ENCODE results near the gene IRF7. TPM values are rescaled to one million over a fixed set of nuclear protein-coding genes. Genes with fewer than 3 reads are reported as not detected.
A peak's percentile ranks its signal among the peaks of the same experiment; 100 is the strongest.

IRF7 gene
- total and polyA plus RNA-seq, 4 experiments from 2014 or later, result 20.8 to 76.6 (median 52.5) TPM

- no peaks in the 10 kb centered on the region for H3K9me3 ChIP-seq (ENCODE audit: control insufficient read depth in 1 of 2, low read length in 2 of 2)
- ChIA-PET CTCF (ENCODE audit: partially characterized antibody) (no interaction called here), POLR2A (ENCODE audit: partially characterized antibody) (interaction anchor here (1.6 kb wide), 1 partner anchor 19 kb away, joined by 3 read pairs; no protein-coding TSS in a partner anchor)
- Mint-ChIP-seq H3K27ac (peak overlapping the region in 1 of 7 donors; percentile 43), H3K36me3 (peaks cover 7 to 18% of the 10 kb centered on the region in 2 donors), H3K27me3 (peaks cover 0 to 4% of the 10 kb centered on the region in 2 donors), H3K4me3 (peak overlapping the region in 5 of 8 donors; percentile 36 to 64 (median 53)), H3K4me1 (peaks cover 26 to 51% (median 37%) of the 10 kb centered on the region in 4 donors), H3K9me3 (no peaks in the 10 kb centered on the region)
- no peak overlapping the region for H3K4me3 ChIP-seq (ENCODE audit: low read length in 2 of 2)
- H3K27ac ChIP-seq (ENCODE audit: low read depth, low read length), result no peak overlapping the region
- DNase-seq, result peak in 1 of 5 donors; percentile 24
- no peaks in the 10 kb centered on the region for H3K27me3 ChIP-seq (ENCODE audit: insufficient read depth, low read length)
- peaks cover 19% of the 10 kb centered on the region for H3K36me3 ChIP-seq (ENCODE audit: insufficient read depth, low read length)
- intact Hi-C loops (cut with micrococcal nuclease), result no loop called here
- H3K4me1 ChIP-seq (ENCODE audit: insufficient read depth, low read length), result peaks cover 40% of the 10 kb centered on the region
These were observed 35.7 kb downstream of the IRF7 start for GRCh38 chr11:579830-580601.

DNA sequence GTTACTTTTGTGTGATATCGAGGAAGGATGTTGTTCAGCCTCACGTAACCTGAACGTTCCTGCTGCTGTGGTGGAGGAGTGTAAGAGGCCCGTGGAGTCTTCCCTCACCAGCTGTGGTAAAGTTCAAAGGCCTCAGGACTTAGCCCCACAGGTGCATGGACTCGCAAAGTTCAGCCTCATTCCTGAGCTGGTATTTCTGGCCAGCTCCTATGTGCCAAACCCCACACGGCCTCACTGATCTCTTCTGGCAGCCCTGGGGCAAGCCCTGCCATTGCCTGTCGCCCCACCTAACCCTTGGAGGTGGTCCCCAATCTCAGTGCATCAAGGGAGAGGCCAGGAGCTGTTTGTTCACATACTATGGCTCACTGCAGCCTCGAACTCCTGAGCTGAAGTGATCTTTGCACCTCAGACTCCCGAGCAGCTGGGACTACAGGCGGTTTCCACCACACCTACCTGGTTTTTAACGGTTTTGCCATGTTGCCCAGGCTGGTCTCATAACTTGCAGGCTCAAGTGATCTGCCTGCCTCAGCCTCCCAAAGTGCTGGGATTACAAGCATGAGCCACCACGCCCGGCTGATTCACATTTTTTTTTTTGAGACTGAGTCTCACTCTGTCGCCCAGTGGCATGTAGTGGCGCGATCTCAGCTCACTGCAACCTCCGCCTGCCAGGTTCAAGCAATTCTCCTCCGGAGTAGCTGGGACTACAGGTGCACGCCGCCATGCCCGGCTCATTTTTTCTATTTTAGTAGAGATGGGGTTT, 37.3 kb downstream of the IRF7 start:
- H3K4me1 Mint-ChIP-seq, result peaks cover 35 to 62% (median 48%) of the 10 kb centered on the region in 4 donors
- peak overlapping the region in 5 of 7 donors; percentile 31 to 84 (median 79) for H3K27ac Mint-ChIP-seq
- H3K9me3 ChIP-seq (ENCODE audit: control insufficient read depth in 1 of 2, low read length in 2 of 2), result no peaks in the 10 kb centered on the region
- peaks cover 54% of the 10 kb centered on the region for H3K4me1 ChIP-seq (ENCODE audit: insufficient read depth, low read length)
- peak overlapping the region; percentile 75 for H3K27ac ChIP-seq (ENCODE audit: low read depth, low read length)
- peak in 1 of 5 donors; percentile 0 for DNase-seq
- H3K4me3 ChIP-seq (ENCODE audit: low read length in 2 of 2), result no peak overlapping the region
- H3K27me3 ChIP-seq (ENCODE audit: insufficient read depth, low read length), result no peaks in the 10 kb centered on the region
- H3K36me3 ChIP-seq (ENCODE audit: insufficient read depth, low read length), result peaks cover 9% of the 10 kb centered on the region
- peaks cover 7 to 14% of the 10 kb centered on the region in 2 donors for H3K36me3 Mint-ChIP-seq
- ChIA-PET CTCF (ENCODE audit: partially characterized antibody) (interaction anchor here (1.1 to 1.3 kb wide), 2 partner anchors 23 to 148 kb away, joined by 3 to 4 read pairs; no protein-coding TSS in a partner anchor), POLR2A (ENCODE audit: partially characterized antibody) (interaction anchor here (0.8 to 2.5 kb wide), 6 partner anchors 10 to 117 kb away, joined by 3 to 15 read pairs (median 3); partner anchors contain the start of genes DEAF1 and TMEM80)
- peaks cover 0 to 11% of the 10 kb centered on the region in 2 donors for H3K27me3 Mint-ChIP-seq
- intact Hi-C loops (cut with micrococcal nuclease), result no loop called here
- H3K9me3 Mint-ChIP-seq, result no peaks in the 10 kb centered on the region
- peak overlapping the region; percentile 60 to 92 (median 86) for H3K4me3 Mint-ChIP-seq

GRCh38 chr11:577611-577894, 38.2 kb downstream of the IRF7 start:
- intact Hi-C loops (cut with micrococcal nuclease), result no loop called here
- ChIA-PET POLR2A (ENCODE audit: partially characterized antibody) (interaction anchor here (0.8 to 3.3 kb wide), 8 partner anchors 9 to 118 kb away, joined by 3 to 36 read pairs (median 4); partner anchors contain the start of genes DEAF1, HRAS, LRRC56 and TMEM80), CTCF (ENCODE audit: partially characterized antibody) (interaction anchor here (1.1 kb wide), 1 partner anchor 23 kb away, joined by 4 read pairs; no protein-coding TSS in a partner anchor)
- Mint-ChIP-seq H3K4me3 (peak overlapping the region; percentile 84 to 92 (median 86)), H3K27ac (peak overlapping the region; percentile 41 to 92 (median 84)), H3K9me3 (no peaks in the 10 kb centered on the region), H3K27me3 (peaks cover 0 to 11% of the 10 kb centered on the region in 2 donors), H3K36me3 (peaks cover 7 to 14% of the 10 kb centered on the region in 2 donors), H3K4me1 (peaks cover 35 to 62% (median 48%) of the 10 kb centered on the region in 4 donors)
- Histone ChIP-seq H3K36me3 (ENCODE audit: insufficient read depth, low read length) (peaks cover 6% of the 10 kb centered on the region), H3K4me1 (ENCODE audit: insufficient read depth, low read length) (peaks cover 58% of the 10 kb centered on the region), H3K9me3 (ENCODE audit: control insufficient read depth in 1 of 2, low read length in 2 of 2) (no peaks in the 10 kb centered on the region), H3K4me3 (ENCODE audit: low read length in 2 of 2) (peak overlapping the region; percentile 76 to 85), H3K27ac (ENCODE audit: low read depth, low read length) (peak overlapping the region; percentile 75), H3K27me3 (ENCODE audit: insufficient read depth, low read length) (no peaks in the 10 kb centered on the region)
- DNase-seq, result peak in 1 of 5 donors; percentile 19

DNA sequence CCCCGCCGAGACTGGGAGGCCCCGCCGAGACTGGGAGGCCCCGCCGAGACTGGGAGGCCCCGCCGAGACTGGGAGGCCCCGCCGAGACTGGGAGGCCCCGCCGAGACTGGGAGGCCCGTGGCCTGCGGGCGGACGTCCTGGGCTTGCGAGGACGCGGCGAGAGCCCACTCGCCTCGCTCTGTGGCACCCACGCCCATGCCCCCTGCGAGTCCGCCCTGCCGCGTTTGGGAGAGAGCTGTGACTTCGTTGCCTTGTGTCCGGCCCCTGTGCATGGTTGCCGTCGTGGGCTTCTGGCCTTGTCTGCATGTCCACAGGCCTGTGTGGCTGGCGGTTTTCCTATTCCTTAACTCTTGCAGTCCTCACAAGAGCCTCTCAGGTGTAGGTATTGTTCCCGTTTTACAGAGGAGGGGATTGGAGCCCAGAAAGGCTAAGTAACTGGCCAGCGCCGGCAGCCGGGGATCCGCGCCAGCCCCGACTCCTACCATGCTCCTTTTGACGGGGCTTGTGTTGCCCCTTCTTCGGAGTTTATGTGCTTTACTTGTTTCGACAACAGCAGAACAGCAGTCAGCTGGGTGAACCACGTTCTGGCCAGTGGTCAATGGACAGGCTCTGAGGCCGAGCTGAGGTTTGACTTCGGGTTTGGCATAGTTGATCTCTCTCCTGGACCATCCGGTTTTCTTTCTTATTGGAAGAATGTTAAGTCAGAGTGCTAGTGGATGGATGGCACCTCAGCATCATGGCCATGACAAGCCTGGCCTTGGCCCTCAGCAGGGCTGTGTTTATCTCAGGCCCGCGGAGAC, 38.7 kb downstream of the IRF7 start:
- Histone ChIP-seq H3K4me1 (ENCODE audit: insufficient read depth, low read length) (peaks cover 58% of the 10 kb centered on the region), H3K9me3 (ENCODE audit: control insufficient read depth in 1 of 2, low read length in 2 of 2) (no peaks in the 10 kb centered on the region), H3K4me3 (ENCODE audit: low read length in 2 of 2) (peak overlapping the region; percentile 76 to 85), H3K27me3 (ENCODE audit: insufficient read depth, low read length) (no peaks in the 10 kb centered on the region), H3K27ac (ENCODE audit: low read depth, low read length) (peak overlapping the region; percentile 75), H3K36me3 (ENCODE audit: insufficient read depth, low read length) (peaks cover 5% of the 10 kb centered on the region)
- peak overlapping the region; percentile 84 to 92 (median 86) for H3K4me3 Mint-ChIP-seq
- ChIA-PET CTCF (ENCODE audit: partially characterized antibody) (interaction anchor here (1.1 to 1.4 kb wide), 2 partner anchors 22 kb away, joined by 4 to 7 read pairs; no protein-coding TSS in a partner anchor), POLR2A (ENCODE audit: partially characterized antibody) (interaction anchor here (0.7 to 3.3 kb wide), 14 partner anchors 10 to 370 kb away, joined by 3 to 36 read pairs (median 8); partner anchors contain the start of genes BET1L, DEAF1, HRAS and LMNTD2)
- DNase-seq, result peak in 1 of 5 donors; percentile 45
- H3K27ac Mint-ChIP-seq, result peak overlapping the region; percentile 41 to 92 (median 84)
- H3K4me1 Mint-ChIP-seq, result peaks cover 35 to 62% (median 48%) of the 10 kb centered on the region in 4 donors
- intact Hi-C loops (cut with micrococcal nuclease), result loop anchor here (1.0 kb wide), 3 partner anchors 11 to 70 kb away; partner anchors contain the start of genes IRF7 and RNH1
- peaks cover 0 to 11% of the 10 kb centered on the region in 2 donors for H3K27me3 Mint-ChIP-seq
- no peaks in the 10 kb centered on the region for H3K9me3 Mint-ChIP-seq
- H3K36me3 Mint-ChIP-seq, result peaks cover 7 to 13% of the 10 kb centered on the region in 2 donors

DNA sequence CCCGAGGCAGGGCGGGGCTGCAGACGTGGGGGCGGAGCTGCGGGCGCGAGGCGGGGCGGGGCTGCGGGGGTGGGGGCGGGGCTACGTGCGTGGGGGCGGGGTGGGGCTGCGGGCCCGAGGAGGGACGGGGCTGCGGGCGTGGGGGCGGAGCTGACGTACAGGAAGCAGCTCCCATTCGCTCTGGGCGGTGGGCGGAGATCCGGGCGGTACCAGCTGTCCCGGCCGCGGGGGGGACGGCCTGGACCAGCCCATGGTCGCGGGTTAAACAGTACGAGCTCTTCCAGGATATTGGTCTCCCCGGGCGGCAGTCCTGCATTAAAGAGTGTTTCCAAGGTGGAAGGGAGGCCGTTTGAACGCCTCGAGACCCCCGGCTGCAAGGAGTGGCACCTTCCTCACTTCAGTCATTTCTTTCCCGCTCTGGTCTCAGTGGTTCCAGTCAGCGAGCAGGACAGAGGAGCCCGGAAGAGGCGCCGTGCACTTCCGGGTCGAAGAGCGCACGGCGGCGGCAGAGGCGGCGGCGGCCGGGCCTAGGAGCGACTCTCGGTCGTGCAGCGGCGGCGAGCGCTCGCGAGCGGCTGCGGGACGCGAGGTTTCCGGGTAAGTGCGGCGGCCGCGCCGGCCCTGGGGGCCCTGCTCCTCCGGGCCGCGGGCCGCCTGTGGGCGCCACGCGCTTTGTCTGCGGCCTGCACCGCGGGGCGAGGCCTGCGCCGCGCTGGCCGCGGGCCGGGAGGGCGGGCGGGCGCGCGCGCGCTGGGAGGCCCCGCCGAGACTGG, 39.6 kb downstream of the IRF7 start, which contains the start of gene PHRF1:
TSS of gene PHRF1 (plus strand) at position 475 of the 773 bp plus-strand sequence. CDS start 5,043 bp downstream, outside the sequence.
- Mint-ChIP-seq H3K27ac (peak within 1 kb of the TSS; percentile 93 to 99 (median 99)), H3K27me3 (peaks cover 0 to 11% of the 10 kb centered on the region in 2 donors), H3K9me3 (no peaks in the 10 kb centered on the region), H3K36me3 (peaks cover 2 to 7% of the 10 kb centered on the region in 2 donors), H3K4me1 (peaks cover 31 to 56% (median 45%) of the 10 kb centered on the region in 4 donors), H3K4me3 (peak within 1 kb of the TSS; percentile 94 to 98 (median 98))
- ChIA-PET CTCF (ENCODE audit: partially characterized antibody) (interaction anchor here (0.7 to 1.9 kb wide), 6 partner anchors 12 to 150 kb away, joined by 3 to 9 read pairs (median 4); no protein-coding TSS in a partner anchor), POLR2A (ENCODE audit: partially characterized antibody) (interaction anchor here (0.6 to 3.3 kb wide), 25 partner anchors 9 to 369 kb away, joined by 3 to 56 read pairs (median 7); partner anchors contain the start of genes BET1L, DEAF1, HRAS and IRF7)
- Histone ChIP-seq H3K27ac (ENCODE audit: low read depth, low read length) (peak within 1 kb of the TSS; percentile 77), H3K36me3 (ENCODE audit: insufficient read depth, low read length) (no peaks in the 10 kb centered on the region), H3K4me1 (ENCODE audit: insufficient read depth, low read length) (peaks cover 58% of the 10 kb centered on the region), H3K27me3 (ENCODE audit: insufficient read depth, low read length) (no peaks in the 10 kb centered on the region), H3K4me3 (ENCODE audit: low read length in 2 of 2) (peak within 1 kb of the TSS; percentile 85 to 93), H3K9me3 (ENCODE audit: control insufficient read depth in 1 of 2, low read length in 2 of 2) (no peaks in the 10 kb centered on the region)
- intact Hi-C loops (cut with micrococcal nuclease), result loop anchor here (1.0 kb wide), 7 partner anchors 12 to 147 kb away; partner anchors contain the start of genes DEAF1, IRF7, LMNTD2 and LRRC56
- peak; percentile 95 to 98 (median 97) for DNase-seq
